Lower leg skin (tissue), 3 donors: ENCODE measurements around the gene DCLRE1B.

Experiments
- POLR2A ChIP-seq, 2 donors: fragments of 450-650 bp; IDR thresholded peaks; one replicate each; pipeline ENCODE4 v1.6.1; 2016 to 2017; ENCODE audit warnings: antibody characterized with exemption in 2 of 2, mild to moderate bottlenecking in 1 of 2, moderate library complexity in 1 of 2
- TF ChIP-seq, protein P1 (sequence below), 3 donors: fragments of 450-650 bp; IDR thresholded peaks; one replicate each; pipeline ENCODE4 v1.5.1; 2016; ENCODE audit warnings: antibody characterized with exemption in 3 of 3, mild to moderate bottlenecking in 3 of 3, moderate library complexity in 2 of 3

DNA sequence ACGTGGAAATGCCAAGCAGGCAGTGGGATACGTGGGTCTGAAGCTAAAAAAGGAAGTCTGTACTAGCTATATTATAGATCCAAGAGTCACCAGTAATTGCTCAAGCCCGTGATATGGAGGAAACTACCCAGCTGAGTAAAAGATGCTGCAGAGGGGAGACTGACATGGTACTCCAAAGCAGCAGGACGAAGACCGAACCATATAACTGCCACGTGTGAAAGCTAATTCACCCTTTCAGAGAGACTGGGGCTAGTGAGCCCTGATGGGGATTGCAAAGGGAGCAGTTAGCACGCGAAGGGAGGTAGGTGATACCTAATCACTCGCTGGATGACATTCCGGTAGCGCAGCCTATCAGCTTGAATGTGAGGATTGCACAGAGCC, 843 bp upstream of the DCLRE1B start:
- TF ChIP-seq, protein P1, sequence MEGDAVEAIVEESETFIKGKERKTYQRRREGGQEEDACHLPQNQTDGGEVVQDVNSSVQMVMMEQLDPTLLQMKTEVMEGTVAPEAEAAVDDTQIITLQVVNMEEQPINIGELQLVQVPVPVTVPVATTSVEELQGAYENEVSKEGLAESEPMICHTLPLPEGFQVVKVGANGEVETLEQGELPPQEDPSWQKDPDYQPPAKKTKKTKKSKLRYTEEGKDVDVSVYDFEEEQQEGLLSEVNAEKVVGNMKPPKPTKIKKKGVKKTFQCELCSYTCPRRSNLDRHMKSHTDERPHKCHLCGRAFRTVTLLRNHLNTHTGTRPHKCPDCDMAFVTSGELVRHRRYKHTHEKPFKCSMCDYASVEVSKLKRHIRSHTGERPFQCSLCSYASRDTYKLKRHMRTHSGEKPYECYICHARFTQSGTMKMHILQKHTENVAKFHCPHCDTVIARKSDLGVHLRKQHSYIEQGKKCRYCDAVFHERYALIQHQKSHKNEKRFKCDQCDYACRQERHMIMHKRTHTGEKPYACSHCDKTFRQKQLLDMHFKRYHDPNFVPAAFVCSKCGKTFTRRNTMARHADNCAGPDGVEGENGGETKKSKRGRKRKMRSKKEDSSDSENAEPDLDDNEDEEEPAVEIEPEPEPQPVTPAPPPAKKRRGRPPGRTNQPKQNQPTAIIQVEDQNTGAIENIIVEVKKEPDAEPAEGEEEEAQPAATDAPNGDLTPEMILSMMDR (IDR thresholded peaks at IDR 0.05), result no peak
- no peak for TF ChIP-seq POLR2A (IDR thresholded peaks at IDR 0.05)
